ENCODE results near the gene CDK7.

CDK7 gene

DNA sequence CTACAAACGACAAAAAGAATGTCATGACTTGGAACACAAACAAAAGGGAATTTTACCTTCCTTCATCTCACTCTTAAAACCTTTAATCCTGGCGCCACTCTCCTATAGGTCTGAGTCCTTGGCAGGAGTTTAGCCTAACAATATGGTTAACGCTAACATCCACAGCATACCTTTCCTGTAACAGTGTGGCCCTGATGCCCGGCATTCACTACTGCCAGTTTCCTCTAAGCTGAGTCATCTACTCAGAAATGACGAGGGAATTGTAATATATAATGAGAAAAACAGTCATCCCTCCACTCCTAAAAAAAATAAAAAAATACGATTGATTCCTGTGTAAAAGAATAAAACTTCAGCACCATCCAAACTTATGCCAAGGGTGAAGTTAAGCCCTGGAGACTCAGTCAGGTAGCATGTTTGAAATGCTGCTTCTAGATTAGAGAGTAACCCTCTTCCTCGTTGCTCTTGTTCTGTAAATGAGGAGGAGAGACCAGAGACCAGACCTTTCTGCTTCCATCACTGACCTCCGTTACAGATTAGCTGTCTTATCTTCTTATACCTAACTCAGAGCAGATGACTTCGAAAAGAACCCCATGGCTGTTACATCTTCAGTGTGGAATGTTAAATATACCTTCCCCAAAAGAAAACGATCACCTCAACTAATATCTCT lies 60.5 kb downstream of the CDK7 start:
- DNase-seq = no peak

DNA sequence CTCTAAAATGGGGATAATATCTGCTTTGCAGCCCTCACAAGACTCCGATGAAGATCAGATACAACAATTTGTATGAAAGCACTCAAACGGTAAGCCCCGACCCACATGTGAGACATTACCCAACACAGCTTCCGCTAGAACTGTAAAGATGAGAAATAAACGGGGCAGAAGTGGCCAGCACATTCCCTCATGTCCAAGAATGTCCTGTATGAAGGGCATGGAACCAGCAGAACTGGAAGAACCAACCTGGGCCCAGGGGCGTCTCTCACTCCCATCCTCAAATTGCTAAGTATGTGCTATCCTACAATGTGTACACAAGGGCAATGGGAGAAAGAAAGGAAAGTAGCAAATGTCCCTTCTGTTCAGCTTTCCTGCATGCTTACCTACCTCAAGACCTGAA lies 64.9 kb downstream of the CDK7 start:
- no peak for DNase-seq

DNA sequence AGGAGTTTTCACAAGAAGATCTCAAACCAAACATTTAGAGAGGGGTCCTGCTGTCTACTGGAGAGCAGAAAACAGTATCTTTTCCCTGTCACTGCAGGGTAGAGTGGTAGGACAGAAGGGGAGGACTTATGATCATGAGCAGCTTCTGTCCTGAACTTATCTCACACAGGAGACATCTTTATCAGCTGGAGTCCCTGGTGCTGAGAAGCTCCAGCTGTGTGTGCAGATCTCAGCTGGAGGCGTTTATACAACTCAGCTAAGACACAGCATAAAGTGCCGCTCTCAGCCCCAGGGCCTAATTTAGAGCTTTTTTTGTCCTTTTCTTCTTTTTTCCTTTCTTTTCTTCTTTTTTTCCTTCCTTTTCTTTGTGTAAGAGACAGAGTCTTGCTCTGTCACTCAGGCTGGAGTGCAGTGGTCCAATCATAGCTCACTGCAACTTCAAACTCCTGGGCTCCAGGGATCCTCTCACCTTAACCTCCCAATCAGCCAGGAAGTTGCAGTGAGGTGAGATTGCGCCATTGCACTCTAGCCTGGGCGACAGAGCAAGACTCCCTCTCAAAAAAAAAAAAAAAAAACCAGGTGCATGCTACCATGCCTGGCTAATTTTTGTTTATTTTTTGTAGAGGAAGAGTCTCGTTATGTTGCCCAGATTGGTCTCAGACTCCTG lies 66.0 kb downstream of the CDK7 start:
- no peak for DNase-seq

DNA sequence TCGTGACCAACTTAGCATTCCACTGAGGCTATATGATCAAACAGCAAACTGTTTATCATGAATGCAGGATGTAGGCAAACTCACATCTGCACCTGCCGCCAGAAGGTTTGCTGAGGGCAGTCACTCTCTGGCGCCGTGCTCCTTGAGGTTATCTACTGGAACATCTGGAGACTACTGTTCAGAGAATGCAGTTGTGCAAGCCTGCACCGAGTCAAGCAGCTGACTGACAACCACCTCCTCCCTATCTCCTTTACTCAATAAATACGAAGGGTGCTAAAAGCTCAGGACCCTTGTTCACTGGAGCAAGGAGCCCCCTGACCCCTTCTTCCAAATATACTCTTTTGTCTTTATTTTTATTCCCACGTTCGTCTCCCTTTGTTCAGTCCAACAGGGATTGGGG lies 70.8 kb downstream of the CDK7 start:
- DNase-seq = no peak

DNA sequence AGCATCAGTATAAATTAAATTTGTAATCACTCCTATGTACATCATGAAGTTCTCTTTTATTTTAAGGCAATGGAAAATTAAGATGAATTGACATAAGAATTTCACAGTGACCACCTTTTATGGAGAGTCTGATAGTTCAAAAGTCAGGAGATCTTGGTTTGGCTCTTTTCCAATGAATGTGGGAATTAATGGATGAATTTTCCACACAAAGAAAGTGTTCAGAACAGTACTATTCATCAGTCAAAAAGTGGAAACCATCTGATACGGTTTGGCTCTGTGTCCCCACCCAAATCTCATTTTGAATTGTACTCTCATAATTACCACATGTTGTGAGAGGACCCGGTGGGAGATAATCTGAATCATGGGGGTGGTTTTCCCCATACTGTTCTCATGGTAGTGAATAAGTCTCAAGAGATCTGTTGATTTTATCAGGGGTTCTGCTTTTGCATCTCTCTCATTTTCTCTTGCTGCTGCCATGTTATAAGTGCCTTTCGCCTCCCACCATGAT lies 73.4 kb downstream of the CDK7 start:
- DNase-seq = no peak

DNA sequence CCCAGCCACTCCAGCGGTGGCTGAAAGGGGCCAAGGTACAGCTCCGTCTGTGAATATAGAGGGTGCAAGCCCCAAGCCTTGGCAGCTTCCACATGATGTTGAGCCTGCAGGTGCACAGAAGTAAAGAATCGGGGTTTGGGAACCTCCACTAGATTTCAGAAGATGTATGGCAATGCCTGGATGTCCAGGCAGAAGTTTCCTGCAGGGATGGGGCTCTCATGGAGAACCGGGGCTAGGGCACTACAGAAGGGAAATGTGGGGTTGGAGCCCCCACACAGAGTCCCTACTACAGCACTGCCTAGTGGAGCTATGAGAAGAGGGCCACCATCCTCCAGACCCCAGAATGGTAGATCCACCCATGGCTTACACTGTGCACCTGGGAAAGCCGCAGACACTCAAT lies 74.7 kb downstream of the CDK7 start:
- no peak for DNase-seq

DNA sequence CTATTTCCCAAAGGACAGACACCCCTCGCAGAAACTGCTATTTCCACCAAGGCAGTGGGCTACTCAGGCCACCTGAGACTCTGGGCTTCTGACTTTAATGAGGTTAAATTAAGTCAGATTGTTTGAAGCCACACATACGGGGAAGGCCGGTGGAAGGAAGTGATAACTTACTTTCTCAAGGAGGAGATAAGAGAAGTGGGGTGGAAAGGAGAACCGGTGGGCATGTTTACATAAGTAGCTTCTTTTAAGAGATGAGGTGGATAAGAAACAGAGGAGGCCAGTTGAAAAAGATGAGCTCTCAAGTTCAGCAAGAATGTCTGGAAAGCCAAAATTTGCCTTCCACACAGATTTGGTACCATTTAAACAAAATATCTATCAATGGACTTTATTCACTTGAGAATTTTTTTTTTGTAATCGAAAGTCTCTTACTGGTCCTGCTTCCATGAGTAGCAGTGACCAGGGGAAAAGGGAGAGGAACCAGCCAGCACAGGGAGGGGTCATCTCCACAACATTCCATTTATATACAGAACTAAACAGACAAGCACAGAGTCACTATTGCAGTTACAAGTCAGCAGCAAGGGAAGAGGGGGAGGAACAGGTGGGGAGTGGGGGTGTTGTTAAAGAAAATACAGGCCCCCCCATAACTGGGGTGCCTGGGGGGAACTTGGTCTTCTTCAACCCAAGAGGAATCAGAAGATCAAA lies 77.9 kb downstream of the CDK7 start:
- DNase-seq = no peak

DNA sequence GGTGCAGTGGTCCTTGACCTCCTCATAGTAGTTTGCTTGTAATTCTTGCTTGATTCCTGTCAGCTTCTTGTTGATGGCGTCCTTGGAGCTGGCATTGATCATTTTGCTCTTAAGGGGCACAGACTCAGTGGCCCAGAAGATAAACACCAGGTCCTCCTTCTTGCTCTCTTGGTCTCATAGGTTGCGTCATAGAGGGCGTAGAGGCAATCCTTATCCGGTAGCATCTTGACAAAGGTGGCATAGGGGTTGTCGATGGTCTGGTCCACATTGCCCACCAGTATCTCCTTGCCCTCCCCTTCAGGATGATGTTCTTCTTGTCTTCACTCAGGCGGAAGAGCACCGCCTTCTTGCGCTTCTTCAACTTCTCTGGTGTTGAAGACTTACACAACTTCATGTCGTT lies 78.7 kb downstream of the CDK7 start:
- DNase-seq = no peak

DNA sequence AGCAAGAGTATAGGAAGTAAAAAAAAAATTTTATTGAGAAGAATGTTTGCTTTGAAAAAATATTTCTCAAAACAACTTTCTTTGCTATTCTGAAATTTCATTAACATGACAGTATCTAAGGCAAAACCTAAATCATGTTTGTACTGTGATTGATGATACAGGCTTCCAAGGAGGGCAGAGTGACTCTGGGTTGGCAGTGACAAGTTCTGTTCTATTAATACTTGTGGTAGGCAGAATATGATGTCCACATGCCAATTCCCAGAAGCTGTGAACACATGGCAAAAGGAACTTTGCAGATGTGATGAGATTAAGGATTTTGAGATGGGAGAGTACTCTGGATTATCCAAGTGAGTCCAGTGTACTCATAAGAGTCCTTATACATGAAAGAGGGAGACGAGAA lies 81.3 kb downstream of the CDK7 start:
- DNase-seq = no peak

DNA sequence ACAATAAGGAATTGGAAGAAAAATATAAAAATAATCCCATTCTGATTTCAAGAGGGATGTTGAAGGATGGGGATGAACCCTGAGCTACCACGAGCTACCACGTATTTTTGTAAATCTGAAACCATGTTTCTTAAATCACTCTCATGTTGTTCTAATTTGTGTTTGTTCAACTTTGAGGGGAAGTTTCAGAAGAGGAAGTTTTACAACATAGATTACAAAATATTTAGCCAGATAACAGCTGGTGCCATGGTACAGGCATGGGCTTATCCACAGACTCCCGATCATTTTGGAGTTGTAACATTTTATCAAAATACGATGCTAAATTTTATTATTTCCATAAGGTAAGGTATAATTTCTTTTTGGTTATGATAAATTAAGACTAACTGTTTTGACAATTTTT lies 82.7 kb downstream of the CDK7 start:
- no peak for DNase-seq

DNA sequence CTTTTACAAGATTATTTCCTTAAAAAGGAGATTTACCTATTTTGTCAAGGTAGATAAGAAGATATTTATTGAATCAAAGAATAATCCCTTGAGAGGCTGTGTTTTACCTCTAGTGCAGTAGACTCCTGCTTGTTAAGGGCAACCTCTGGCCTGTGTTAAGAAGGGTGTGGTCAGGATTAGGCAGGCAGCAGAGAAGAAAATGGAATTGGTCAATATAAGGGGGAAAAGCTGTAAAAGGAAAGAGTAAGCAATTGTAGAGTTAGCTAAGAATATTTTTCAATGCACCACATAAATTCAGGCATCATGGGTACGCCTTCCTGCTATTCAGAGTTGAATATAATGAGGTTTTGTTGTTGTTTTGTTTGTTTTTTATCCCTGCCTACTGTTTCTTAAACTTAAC lies 91.7 kb downstream of the CDK7 start:
- DNase-seq = no peak

Measured in NCI-H526 (cell line).